ENCODE measurements around the gene MMADHC.

Gene MMADHC

GRCh38 chr2:149585166-149585885 lies 2.2 kb downstream of the MMADHC start:
- Histone ChIP-seq H3K4me3 (ENCODE audit: insufficient read depth, low read length, poor library complexity, severe bottlenecking) (peak overlapping the region; percentile 96), H3K27ac (ENCODE audit: low read depth, low read length) (peak overlapping the region; percentile 80; the same call in 1 of the 2 replicates), H2AFZ (ENCODE audit: low read depth, low read length, severe bottlenecking) (no peak overlapping the region), H3K9ac (ENCODE audit: low read length) (peak overlapping the region; percentile 94), H3K4me2 (ENCODE audit: low read depth, low read length, poor library complexity, severe bottlenecking) (peak overlapping the region; percentile 99), H3K79me2 (ENCODE audit: insufficient read depth, low read length) (peaks cover 68% of the 10 kb centered on the region), H3F3A (ENCODE audit: insufficient read depth) (peaks cover 3% of the 10 kb centered on the region), H3K36me3 (ENCODE audit: low read length) (peaks cover 61% of the 10 kb centered on the region), H4K20me1 (ENCODE audit: low read depth, low read length) (peaks cover 13% of the 10 kb centered on the region; the same call in 1 of the 2 replicates), H3K9me3 (ENCODE audit: insufficient read depth, low read length) (no peaks in the 10 kb centered on the region), H3K27me3 (ENCODE audit: low read length) (no peaks in the 10 kb centered on the region), H3K9me2 (replicated peaks; ENCODE audit: insufficient read depth, low read length) (no peaks in the 10 kb centered on the region)
- TF ChIP-seq CTCF (IDR thresholded peaks at IDR 0.05; ENCODE audit: insufficient read depth, low read length, poor library complexity, severe bottlenecking), result no peak
- TF ChIP-seq EZH2phosphoT487 (conservative IDR thresholded peaks at IDR 0.05; ENCODE audit: low read length), result no peak

GRCh38 chr2:149579972-149580882 lies 7.3 kb downstream of the MMADHC start:
- Histone ChIP-seq H3K27me3 (ENCODE audit: low read length) (no peaks in the 10 kb centered on the region), H3K9ac (ENCODE audit: low read length) (no peak overlapping the region), H3K27ac (ENCODE audit: low read depth, low read length) (no peak overlapping the region), H3K36me3 (ENCODE audit: low read length) (peaks cover 89% of the 10 kb centered on the region), H4K20me1 (ENCODE audit: low read depth, low read length) (peaks cover 14% of the 10 kb centered on the region; the same call in 1 of the 2 replicates), H3K79me2 (ENCODE audit: insufficient read depth, low read length) (peaks cover 56% of the 10 kb centered on the region), H3K9me3 (ENCODE audit: insufficient read depth, low read length) (no peaks in the 10 kb centered on the region), H2AFZ (ENCODE audit: low read depth, low read length, severe bottlenecking) (no peak overlapping the region), H3K9me2 (replicated peaks; ENCODE audit: insufficient read depth, low read length) (no peaks in the 10 kb centered on the region), H3K4me3 (ENCODE audit: insufficient read depth, low read length, poor library complexity, severe bottlenecking) (no peak overlapping the region), H3K4me2 (ENCODE audit: low read depth, low read length, poor library complexity, severe bottlenecking) (no peak overlapping the region), H3F3A (ENCODE audit: insufficient read depth) (peaks cover 17% of the 10 kb centered on the region)
- TF ChIP-seq CTCF (IDR thresholded peaks at IDR 0.05; ENCODE audit: insufficient read depth, low read length, poor library complexity, severe bottlenecking) (no peak), EZH2phosphoT487 (conservative IDR thresholded peaks at IDR 0.05; ENCODE audit: low read length) (no peak)

- Histone ChIP-seq H2AFZ (ENCODE audit: low read depth, low read length, severe bottlenecking) (no peak overlapping the region), H4K20me1 (ENCODE audit: low read depth, low read length) (peaks cover 9% of the 10 kb centered on the region; the same call in 1 of the 2 replicates), H3K4me2 (ENCODE audit: low read depth, low read length, poor library complexity, severe bottlenecking) (no peak overlapping the region), H3K9me2 (replicated peaks; ENCODE audit: insufficient read depth, low read length) (no peaks in the 10 kb centered on the region), H3K27ac (ENCODE audit: low read depth, low read length) (no peak overlapping the region), H3K9me3 (ENCODE audit: insufficient read depth, low read length) (no peaks in the 10 kb centered on the region), H3K27me3 (ENCODE audit: low read length) (no peaks in the 10 kb centered on the region), H3F3A (ENCODE audit: insufficient read depth) (peaks cover 23% of the 10 kb centered on the region; the same call in 1 of the 2 replicates), H3K9ac (ENCODE audit: low read length) (no peak overlapping the region), H3K36me3 (ENCODE audit: low read length) (peaks cover 88% of the 10 kb centered on the region), H3K79me2 (ENCODE audit: insufficient read depth, low read length) (peaks cover 34% of the 10 kb centered on the region), H3K4me3 (ENCODE audit: insufficient read depth, low read length, poor library complexity, severe bottlenecking) (no peak overlapping the region)
- TF ChIP-seq EZH2phosphoT487 (conservative IDR thresholded peaks at IDR 0.05; ENCODE audit: low read length) (no peak), CTCF (IDR thresholded peaks at IDR 0.05; ENCODE audit: insufficient read depth, low read length, poor library complexity, severe bottlenecking) (no peak)
Observed at GRCh38 chr2:149577269-149577668, 10.3 kb downstream of the MMADHC start.
